Measurements from ENCODE around the gene SAA2.
"Not testable (repeated sequence)": the region's sequence is repeated elsewhere in the genome, so short reads cannot be mapped to it uniquely, and the experiment has no call there.

Gene SAA2

DNA sequence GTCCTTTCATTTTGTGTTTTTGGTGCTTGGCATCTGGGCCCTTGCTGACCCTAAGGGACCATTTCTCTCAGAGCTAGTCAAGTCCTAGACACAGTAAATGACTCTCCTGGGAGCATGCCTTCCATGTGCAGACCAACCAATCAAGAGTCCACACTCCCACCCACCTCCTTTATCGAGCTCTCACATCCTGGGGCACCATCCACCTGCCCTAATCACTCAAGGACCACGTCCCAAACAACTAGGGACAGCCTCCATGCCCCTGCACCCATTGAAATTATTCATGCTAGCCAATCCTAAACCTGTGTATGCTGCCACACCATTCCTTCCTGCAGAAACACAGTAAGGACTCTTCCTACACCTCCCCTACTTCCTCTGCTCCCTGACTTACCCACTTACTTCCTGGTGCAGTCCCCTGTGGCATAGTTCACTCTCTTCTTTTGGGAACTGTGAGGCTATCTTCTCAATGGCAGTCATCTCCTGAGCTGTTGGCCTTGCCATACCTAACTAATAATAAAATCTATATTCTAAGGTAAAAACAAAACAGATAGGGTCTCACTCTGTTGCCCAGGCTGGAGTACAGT is 6.4 kb upstream of the SAA2 start:
- Mint-ChIP-seq H3K27me3 (ENCODE audit: low read depth, poor library complexity) (peaks cover 21% of the 10 kb centered on the region), H3K9me3 (no peaks in the 10 kb centered on the region), H3K27ac (no peak overlapping the region), H3K36me3 (ENCODE audit: low read depth) (no peaks in the 10 kb centered on the region), H3K4me3 (no peak overlapping the region), H3K4me1 (peaks cover 5% of the 10 kb centered on the region)
- TF ChIP-seq, protein P1, sequence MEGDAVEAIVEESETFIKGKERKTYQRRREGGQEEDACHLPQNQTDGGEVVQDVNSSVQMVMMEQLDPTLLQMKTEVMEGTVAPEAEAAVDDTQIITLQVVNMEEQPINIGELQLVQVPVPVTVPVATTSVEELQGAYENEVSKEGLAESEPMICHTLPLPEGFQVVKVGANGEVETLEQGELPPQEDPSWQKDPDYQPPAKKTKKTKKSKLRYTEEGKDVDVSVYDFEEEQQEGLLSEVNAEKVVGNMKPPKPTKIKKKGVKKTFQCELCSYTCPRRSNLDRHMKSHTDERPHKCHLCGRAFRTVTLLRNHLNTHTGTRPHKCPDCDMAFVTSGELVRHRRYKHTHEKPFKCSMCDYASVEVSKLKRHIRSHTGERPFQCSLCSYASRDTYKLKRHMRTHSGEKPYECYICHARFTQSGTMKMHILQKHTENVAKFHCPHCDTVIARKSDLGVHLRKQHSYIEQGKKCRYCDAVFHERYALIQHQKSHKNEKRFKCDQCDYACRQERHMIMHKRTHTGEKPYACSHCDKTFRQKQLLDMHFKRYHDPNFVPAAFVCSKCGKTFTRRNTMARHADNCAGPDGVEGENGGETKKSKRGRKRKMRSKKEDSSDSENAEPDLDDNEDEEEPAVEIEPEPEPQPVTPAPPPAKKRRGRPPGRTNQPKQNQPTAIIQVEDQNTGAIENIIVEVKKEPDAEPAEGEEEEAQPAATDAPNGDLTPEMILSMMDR (IDR thresholded peaks at IDR 0.05) = no peak
- no peak for DNase-seq

- no peak for DNase-seq
- H3K9me3 Mint-ChIP-seq = no peaks in the 10 kb centered on the region
- H3K27me3 Mint-ChIP-seq (ENCODE audit: low read depth, poor library complexity) = peaks cover 27% of the 10 kb centered on the region
- H3K4me3 Mint-ChIP-seq = no peak overlapping the region
- H3K4me1 Mint-ChIP-seq = peaks cover 5% of the 10 kb centered on the region
- no peaks in the 10 kb centered on the region for H3K36me3 Mint-ChIP-seq (ENCODE audit: low read depth)
- TF ChIP-seq, protein P1 (IDR thresholded peaks at IDR 0.05) = no peak
- H3K27ac Mint-ChIP-seq = no peak overlapping the region
Observed at GRCh38 chr11:18253778-18254338, 5.4 kb upstream of the SAA2 start.

GRCh38 chr11:18253233-18253632 is 4.8 kb upstream of the SAA2 start:
- no peaks in the 10 kb centered on the region for H3K36me3 Mint-ChIP-seq (ENCODE audit: low read depth)
- H3K27ac Mint-ChIP-seq = no peak overlapping the region
- H3K4me3 Mint-ChIP-seq = no peak overlapping the region
- TF ChIP-seq, protein P1 (IDR thresholded peaks at IDR 0.05) = no peak
- peaks cover 31% of the 10 kb centered on the region for H3K27me3 Mint-ChIP-seq (ENCODE audit: low read depth, poor library complexity)
- no peaks in the 10 kb centered on the region for H3K9me3 Mint-ChIP-seq
- peaks cover 5% of the 10 kb centered on the region for H3K4me1 Mint-ChIP-seq
- no peak for DNase-seq

GRCh38 chr11:18247191-18247581 is 1.3 kb downstream of the SAA2 start:
- H3K36me3 Mint-ChIP-seq (ENCODE audit: low read depth); H3K4me3 Mint-ChIP-seq; H3K27ac Mint-ChIP-seq; DNase-seq; H3K9me3 Mint-ChIP-seq: not testable (repeated sequence)
- Mint-ChIP-seq H3K27me3 (ENCODE audit: low read depth, poor library complexity) (peaks cover 19% of the 10 kb centered on the region), H3K4me1 (peaks cover 15% of the 10 kb centered on the region)

- DNase-seq; H3K36me3 Mint-ChIP-seq (ENCODE audit: low read depth); H3K27ac Mint-ChIP-seq; H3K9me3 Mint-ChIP-seq; H3K4me3 Mint-ChIP-seq: not testable (repeated sequence)
- H3K4me1 Mint-ChIP-seq = peaks cover 15% of the 10 kb centered on the region
- peaks cover 21% of the 10 kb centered on the region for H3K27me3 Mint-ChIP-seq (ENCODE audit: low read depth, poor library complexity)
Observed at GRCh38 chr11:18246379-18247190, 1.9 kb downstream of the SAA2 start.

- Mint-ChIP-seq H3K4me1 (peaks cover 10% of the 10 kb centered on the region), H3K9me3 (peaks cover 6% of the 10 kb centered on the region), H3K27me3 (ENCODE audit: low read depth, poor library complexity) (peaks cover 25% of the 10 kb centered on the region), H3K36me3 (ENCODE audit: low read depth) (no peaks in the 10 kb centered on the region), H3K27ac (peak overlapping the region; percentile 19), H3K4me3 (no peak overlapping the region)
- TF ChIP-seq, protein P1 (IDR thresholded peaks at IDR 0.05) = no peak
- DNase-seq = no peak
Observed at GRCh38 chr11:18245396-18245795, 3.1 kb downstream of the SAA2 start.
